Neural cell (in vitro differentiated cells): Measurements from ENCODE around the gene XRCC3. TPM values are rescaled to one million over a fixed set of nuclear protein-coding genes. Genes with fewer than 3 reads are reported as not detected.

Experiments used
- H2AFZ ChIP-seq: fragments of 200-600, 300-800 bp; sonication (generic), shearing (Covaris generic); 2 replicates; pipeline ENCODE4 v1.6.0; 2014; ENCODE audit warnings: low read depth, mild to moderate bottlenecking, antibody characterized with exemption, low read length, moderate library complexity
- H3F3A ChIP-seq: fragments of 200-600 bp; shearing (Covaris generic); 2 replicates; pipeline ENCODE4 v1.6.1; 2016; ENCODE audit warnings: mild to moderate bottlenecking, moderate library complexity, mixed read lengths, antibody characterized with exemption, low read length; ENCODE audit not compliant: insufficient read depth, poor library complexity, severe bottlenecking
- H3K27ac ChIP-seq: fragments of 200-600, 300-800 bp; sonication (generic), shearing (Covaris generic); 2 replicates; pipeline ENCODE4 v1.5.1; 2014; ENCODE audit warnings: mild to moderate bottlenecking, low read length, moderate library complexity
- H3K27me3 ChIP-seq: fragments of 300-800, 200-600 bp; sonication (generic), shearing (Covaris generic); 2 replicates; pipeline ENCODE4 v1.6.0; 2014; ENCODE audit warnings: mild to moderate bottlenecking, low read depth, low read length, moderate library complexity; ENCODE audit not compliant: insufficient read depth
- H3K36me3 ChIP-seq: fragments of 300-800, 200-600 bp; sonication (generic), shearing (Covaris generic); 2 replicates; pipeline ENCODE4 v1.5.1; 2014; ENCODE audit warnings: mild to moderate bottlenecking, antibody characterized with exemption, low read length, moderate library complexity; ENCODE audit not compliant: insufficient read depth
- H3K4me2 ChIP-seq: fragments of 300-800, 200-600 bp; sonication (generic), shearing (Covaris generic); 2 replicates; pipeline ENCODE4 v1.6.0; 2014; ENCODE audit warnings: mild to moderate bottlenecking, low read length
- H3K4me3 ChIP-seq: fragments of 300-800, 200-600 bp; sonication (generic), shearing (Covaris generic); 2 replicates; pipeline ENCODE4 v1.5.1; 2014; ENCODE audit warnings: mild to moderate bottlenecking, low read length, moderate library complexity
- H3K79me2 ChIP-seq: fragments of 200-600 bp; shearing (Covaris generic); replicated peaks from 2 replicates; pipeline ENCODE4 v1.6.0; 2014; ENCODE audit warnings: mild to moderate bottlenecking, low read length, moderate library complexity; ENCODE audit not compliant: insufficient read depth
- H3K9ac ChIP-seq: fragments of 300-800, 200-600 bp; sonication (generic), shearing (Covaris generic); 2 replicates; pipeline ENCODE4 v1.6.1; 2016; ENCODE audit warnings: mild to moderate bottlenecking, low read length, mixed read lengths
- H3K9me2 ChIP-seq: fragments of 200-600 bp; shearing (Covaris generic); 2 replicates; pipeline ENCODE4 v1.6.1; 2016; ENCODE audit warnings: mild to moderate bottlenecking, low read length, mixed read lengths; ENCODE audit not compliant: insufficient read depth
- H3K9me3 ChIP-seq: fragments of 200-600, 300-800 bp; sonication (generic), shearing (Covaris generic); 2 replicates; pipeline ENCODE4 v1.6.1; 2016; ENCODE audit warnings: mild to moderate bottlenecking, mixed run types, low read length, moderate library complexity, mixed read lengths
- H4K20me1 ChIP-seq: fragments of 200-600 bp; shearing (Covaris generic); 2 replicates; pipeline ENCODE4 v1.6.1; 2016; ENCODE audit warnings: mild to moderate bottlenecking, mixed run types; ENCODE audit not compliant: insufficient read depth
- EP300 ChIP-seq: fragments of 450-650 bp; conservative IDR thresholded peaks from 2 replicates; pipeline ENCODE4 v1.6.1; 2014; ENCODE audit warnings: antibody characterized with exemption, mild to moderate bottlenecking, moderate library complexity; ENCODE audit not compliant: poor library complexity, severe bottlenecking
- EZH2 ChIP-seq: fragments of 200-600, 300-800 bp; shearing (Covaris generic), sonication (generic); IDR thresholded peaks from 2 replicates; pipeline ENCODE4 v1.6.1; 2014; ENCODE audit warnings: antibody characterized with exemption, low read length, borderline replicate concordance, mild to moderate bottlenecking; ENCODE audit not compliant: insufficient read depth, poor library complexity, severe bottlenecking
- MXI1 ChIP-seq: fragments of 450-650 bp; conservative IDR thresholded peaks from 2 replicates; pipeline ENCODE4 v1.6.1; 2014; ENCODE audit warnings: antibody characterized with exemption, mild to moderate bottlenecking; ENCODE audit not compliant: poor library complexity, severe bottlenecking
- POLR2AphosphoS5 ChIP-seq: IDR thresholded peaks from 2 replicates; pipeline ENCODE4 v1.6.1; 2012
- RAD21 ChIP-seq: fragments of 450-650 bp; conservative IDR thresholded peaks from 2 replicates; pipeline ENCODE4 v1.6.1; 2014; ENCODE audit warnings: antibody characterized with exemption, mild to moderate bottlenecking, moderate library complexity
- SMC3 ChIP-seq: fragments of 450-650 bp; conservative IDR thresholded peaks from 2 replicates; pipeline ENCODE4 v1.6.1; 2014; ENCODE audit warnings: antibody characterized with exemption, mild to moderate bottlenecking, moderate library complexity; ENCODE audit not compliant: poor library complexity
- TAF1 ChIP-seq: IDR thresholded peaks from 2 replicates; pipeline ENCODE4 v1.6.1; 2012; ENCODE audit warnings: low read depth
- polyA plus RNA-seq: library from polyadenylated mRNA; depleted of rRNA; stranded (reverse); fragments of >200 nt; gene quantifications from 2 replicates; pipeline ENCODE4 v1.2.3, GENCODE V29; 2014
- TF ChIP-seq, protein P1 (sequence below): fragments of 450-650 bp; IDR thresholded peaks from 2 replicates; pipeline ENCODE4 v1.5.1; 2014; ENCODE audit warnings: antibody characterized with exemption, mild to moderate bottlenecking, moderate library complexity; ENCODE audit not compliant: poor library complexity, severe bottlenecking
- TF ChIP-seq, protein P2 (sequence below): IDR thresholded peaks from 2 replicates; pipeline ENCODE4 v1.6.1; 2012; ENCODE audit warnings: borderline replicate concordance

The XRCC3 gene
- polyA plus RNA-seq, 1 donor from 2014 or later = 14.6 TPM

DNA sequence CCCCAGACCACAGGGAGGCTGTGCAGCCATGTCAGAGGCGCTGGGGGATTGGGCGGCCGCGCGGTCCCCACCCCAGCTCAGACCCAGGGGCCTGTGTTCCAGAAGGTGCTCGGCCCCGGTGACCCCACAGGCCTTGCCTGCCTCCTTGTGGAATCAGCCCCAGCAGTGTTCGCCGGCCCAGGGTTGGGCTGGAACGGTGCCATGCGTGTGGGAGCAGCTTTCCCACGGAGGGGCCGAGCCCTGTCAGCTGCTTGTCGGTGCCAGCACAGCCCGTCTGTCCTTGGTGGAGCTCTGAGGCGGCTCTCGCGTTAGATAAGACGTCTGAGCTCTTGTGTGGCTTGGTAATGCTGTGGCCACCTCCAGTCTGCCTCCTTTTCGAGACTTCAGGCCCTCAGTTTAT is 8.9 kb upstream of the XRCC3 start:
- Histone ChIP-seq H3K27me3 (no peaks in the 10 kb centered on the region), H3K79me2 (peaks cover 22% of the 10 kb centered on the region), H4K20me1 (no peaks in the 10 kb centered on the region), H3K36me3 (no peaks in the 10 kb centered on the region), H3K9ac (no peak overlapping the region), H3K9me3 (no peaks in the 10 kb centered on the region), H3K4me2 (no peak overlapping the region), H3K9me2 (no peaks in the 10 kb centered on the region), H3K27ac (no peak overlapping the region), H2AFZ (no peak overlapping the region), H3F3A (no peaks in the 10 kb centered on the region), H3K4me3 (no peak overlapping the region)
- no peak for TF ChIP-seq RAD21
- TF ChIP-seq SMC3 = no peak
- TF ChIP-seq MXI1 = no peak
- TF ChIP-seq EP300 = no peak
- TF ChIP-seq, protein P1, sequence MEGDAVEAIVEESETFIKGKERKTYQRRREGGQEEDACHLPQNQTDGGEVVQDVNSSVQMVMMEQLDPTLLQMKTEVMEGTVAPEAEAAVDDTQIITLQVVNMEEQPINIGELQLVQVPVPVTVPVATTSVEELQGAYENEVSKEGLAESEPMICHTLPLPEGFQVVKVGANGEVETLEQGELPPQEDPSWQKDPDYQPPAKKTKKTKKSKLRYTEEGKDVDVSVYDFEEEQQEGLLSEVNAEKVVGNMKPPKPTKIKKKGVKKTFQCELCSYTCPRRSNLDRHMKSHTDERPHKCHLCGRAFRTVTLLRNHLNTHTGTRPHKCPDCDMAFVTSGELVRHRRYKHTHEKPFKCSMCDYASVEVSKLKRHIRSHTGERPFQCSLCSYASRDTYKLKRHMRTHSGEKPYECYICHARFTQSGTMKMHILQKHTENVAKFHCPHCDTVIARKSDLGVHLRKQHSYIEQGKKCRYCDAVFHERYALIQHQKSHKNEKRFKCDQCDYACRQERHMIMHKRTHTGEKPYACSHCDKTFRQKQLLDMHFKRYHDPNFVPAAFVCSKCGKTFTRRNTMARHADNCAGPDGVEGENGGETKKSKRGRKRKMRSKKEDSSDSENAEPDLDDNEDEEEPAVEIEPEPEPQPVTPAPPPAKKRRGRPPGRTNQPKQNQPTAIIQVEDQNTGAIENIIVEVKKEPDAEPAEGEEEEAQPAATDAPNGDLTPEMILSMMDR = no peak
- no peak for TF ChIP-seq TAF1
- TF ChIP-seq EZH2 = no peak
- TF ChIP-seq, protein P2, sequence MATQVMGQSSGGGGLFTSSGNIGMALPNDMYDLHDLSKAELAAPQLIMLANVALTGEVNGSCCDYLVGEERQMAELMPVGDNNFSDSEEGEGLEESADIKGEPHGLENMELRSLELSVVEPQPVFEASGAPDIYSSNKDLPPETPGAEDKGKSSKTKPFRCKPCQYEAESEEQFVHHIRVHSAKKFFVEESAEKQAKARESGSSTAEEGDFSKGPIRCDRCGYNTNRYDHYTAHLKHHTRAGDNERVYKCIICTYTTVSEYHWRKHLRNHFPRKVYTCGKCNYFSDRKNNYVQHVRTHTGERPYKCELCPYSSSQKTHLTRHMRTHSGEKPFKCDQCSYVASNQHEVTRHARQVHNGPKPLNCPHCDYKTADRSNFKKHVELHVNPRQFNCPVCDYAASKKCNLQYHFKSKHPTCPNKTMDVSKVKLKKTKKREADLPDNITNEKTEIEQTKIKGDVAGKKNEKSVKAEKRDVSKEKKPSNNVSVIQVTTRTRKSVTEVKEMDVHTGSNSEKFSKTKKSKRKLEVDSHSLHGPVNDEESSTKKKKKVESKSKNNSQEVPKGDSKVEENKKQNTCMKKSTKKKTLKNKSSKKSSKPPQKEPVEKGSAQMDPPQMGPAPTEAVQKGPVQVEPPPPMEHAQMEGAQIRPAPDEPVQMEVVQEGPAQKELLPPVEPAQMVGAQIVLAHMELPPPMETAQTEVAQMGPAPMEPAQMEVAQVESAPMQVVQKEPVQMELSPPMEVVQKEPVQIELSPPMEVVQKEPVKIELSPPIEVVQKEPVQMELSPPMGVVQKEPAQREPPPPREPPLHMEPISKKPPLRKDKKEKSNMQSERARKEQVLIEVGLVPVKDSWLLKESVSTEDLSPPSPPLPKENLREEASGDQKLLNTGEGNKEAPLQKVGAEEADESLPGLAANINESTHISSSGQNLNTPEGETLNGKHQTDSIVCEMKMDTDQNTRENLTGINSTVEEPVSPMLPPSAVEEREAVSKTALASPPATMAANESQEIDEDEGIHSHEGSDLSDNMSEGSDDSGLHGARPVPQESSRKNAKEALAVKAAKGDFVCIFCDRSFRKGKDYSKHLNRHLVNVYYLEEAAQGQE = no peak
- no peak for TF ChIP-seq POLR2AphosphoS5

DNA sequence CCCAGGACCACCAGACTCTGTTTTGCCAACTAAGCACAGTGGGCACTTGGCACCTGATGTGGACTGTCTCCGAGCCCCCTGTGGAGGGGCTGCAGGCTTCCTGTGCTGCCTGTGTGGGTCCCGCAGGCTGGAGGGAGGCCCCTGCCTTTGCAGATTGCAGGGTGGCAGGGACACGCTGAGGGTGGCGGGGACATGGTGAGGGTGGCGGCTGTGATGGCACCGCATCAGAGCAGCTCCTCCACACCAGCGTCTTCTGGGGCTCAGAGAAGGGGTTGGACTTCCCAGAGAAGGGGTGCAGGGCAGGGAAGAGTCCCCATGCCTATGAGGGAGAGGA is 8.5 kb upstream of the XRCC3 start:
- Histone ChIP-seq H3K27me3 (no peaks in the 10 kb centered on the region), H3K36me3 (no peaks in the 10 kb centered on the region), H3K9me2 (no peaks in the 10 kb centered on the region), H4K20me1 (no peaks in the 10 kb centered on the region), H3K27ac (no peak overlapping the region), H3K79me2 (peaks cover 23% of the 10 kb centered on the region), H3K4me3 (no peak overlapping the region), H2AFZ (no peak overlapping the region), H3K9me3 (no peaks in the 10 kb centered on the region), H3K4me2 (no peak overlapping the region), H3F3A (no peaks in the 10 kb centered on the region), H3K9ac (no peak overlapping the region)
- TF ChIP-seq, protein P2 = no peak
- TF ChIP-seq RAD21 (no peak), EP300 (no peak), TAF1 (no peak)
